Activated naive CD8-positive, alpha-beta T cell treated with anti-CD3 and anti-CD28 coated beads, Interleukin-2, amount 10 ng/mL, durations not matched to agents 7 days and 5 days (primary cell): ENCODE data around the gene TSR3. TPM values are rescaled to one million over a fixed set of nuclear protein-coding genes. Genes with fewer than 3 reads are reported as not detected.
A peak's percentile ranks its signal among the peaks of the same experiment; 100 is the strongest.

Experiments
- ATAC-seq: fragments of 150-1000 bp; cut with Tn5 transposase; one replicate; pipeline ENCODE4 v1.10.0; 2021; ENCODE audit warnings: low read depth, moderate library complexity
- POLR2A ChIA-PET: fragments of 350-600 bp; sonication (Branson Sonifier 250); formaldehyde crosslinking; loops from one replicate; lab custom pipeline; 2021; ENCODE audit warnings: antibody characterized with exemption; lab: Charles Lee
- DNase-seq: peaks from one replicate; pipeline ENCODE4 v3.0.0; 2021
- H3K27ac Mint-ChIP-seq: one replicate; pipeline ENCODE4 v1.8.0; 2022; ENCODE audit warnings: mild to moderate bottlenecking, mixed read lengths
- H3K27me3 Mint-ChIP-seq: one replicate; pipeline ENCODE4 v1.8.0; 2022; ENCODE audit warnings: mild to moderate bottlenecking, moderate library complexity, mixed read lengths
- H3K36me3 Mint-ChIP-seq: one replicate; pipeline ENCODE4 v1.8.0; 2021; ENCODE audit warnings: mild to moderate bottlenecking, mixed read lengths
- H3K4me1 Mint-ChIP-seq: one replicate; pipeline ENCODE4 v1.8.0; 2021; ENCODE audit warnings: mixed read lengths
- H3K4me3 Mint-ChIP-seq: one replicate; pipeline ENCODE4 v1.8.0; 2022; ENCODE audit warnings: mild to moderate bottlenecking, moderate library complexity, mixed read lengths
- H3K9me3 Mint-ChIP-seq: one replicate; pipeline ENCODE4 v1.8.0; 2021; ENCODE audit warnings: mixed read lengths
- total RNA-seq, 2 experiments: library from RNA; stranded (reverse); gene quantifications; one replicate each; pipeline ENCODE4 v1.2.3, GENCODE V29; 2021

Gene TSR3
- total RNA-seq, 2 experiments from 2014 or later: 43.8 to 44.2 TPM

GRCh38 chr16:1355591-1355990 lies 3.9 kb upstream of the TSR3 start:
- POLR2A ChIA-PET: no interaction called here
- H3K4me3 Mint-ChIP-seq: no peak overlapping the region
- DNase-seq: no peak
- ATAC-seq: no peak
- no peak overlapping the region for H3K27ac Mint-ChIP-seq
- no peaks in the 10 kb centered on the region for H3K9me3 Mint-ChIP-seq
- no peaks in the 10 kb centered on the region for H3K36me3 Mint-ChIP-seq
- H3K4me1 Mint-ChIP-seq: peaks cover 18% of the 10 kb centered on the region
- H3K27me3 Mint-ChIP-seq: no peaks in the 10 kb centered on the region

GRCh38 chr16:1354815-1355540 lies 3.3 kb upstream of the TSR3 start:
- H3K4me3 Mint-ChIP-seq: peak overlapping the region; percentile 33
- H3K9me3 Mint-ChIP-seq: no peaks in the 10 kb centered on the region
- no peak for DNase-seq
- no peaks in the 10 kb centered on the region for H3K27me3 Mint-ChIP-seq
- POLR2A ChIA-PET: no interaction called here
- no peak overlapping the region for H3K27ac Mint-ChIP-seq
- ATAC-seq: no peak
- peaks cover 24% of the 10 kb centered on the region for H3K4me1 Mint-ChIP-seq
- H3K36me3 Mint-ChIP-seq: no peaks in the 10 kb centered on the region

- Mint-ChIP-seq H3K36me3 (no peaks in the 10 kb centered on the region), H3K27ac (peak overlapping the region; percentile 73), H3K4me3 (peak overlapping the region; percentile 84), H3K4me1 (peaks cover 23% of the 10 kb centered on the region), H3K27me3 (no peaks in the 10 kb centered on the region), H3K9me3 (no peaks in the 10 kb centered on the region)
- no peak for DNase-seq
- peak; percentile 19 for ATAC-seq
- POLR2A ChIA-PET: interaction anchor here (0.9 to 2.0 kb wide), 4 partner anchors 9 to 69 kb away, joined by 3 to 4 read pairs (median 4); partner anchors contain the start of gene UQCC4
These were observed 480 bp downstream of the TSR3 start for GRCh38 chr16:1351215-1351581.

GRCh38 chr16:1350691-1351090 lies 987 bp downstream of the TSR3 start:
- peak overlapping the region; percentile 84 for H3K4me3 Mint-ChIP-seq

GRCh38 chr16:1349951-1350350 lies 1.7 kb downstream of the TSR3 start:
- Mint-ChIP-seq H3K36me3 (no peaks in the 10 kb centered on the region), H3K27ac (no peak overlapping the region), H3K27me3 (no peaks in the 10 kb centered on the region), H3K4me3 (no peak overlapping the region), H3K4me1 (peaks cover 21% of the 10 kb centered on the region), H3K9me3 (no peaks in the 10 kb centered on the region)
- ATAC-seq: no peak
- POLR2A ChIA-PET: interaction anchor here (2.0 kb wide), 1 partner anchor 46 kb away, joined by 4 read pairs; no protein-coding TSS in a partner anchor
- no peak for DNase-seq

More at GRCh38 chr16:1350691-1351090, 987 bp downstream of the TSR3 start:
- POLR2A ChIA-PET: interaction anchor here (0.9 to 2.0 kb wide), 4 partner anchors 8 to 70 kb away, joined by 3 to 4 read pairs (median 4); partner anchors contain the start of gene UQCC4
- Mint-ChIP-seq H3K27ac (peak overlapping the region; percentile 73), H3K4me1 (peaks cover 23% of the 10 kb centered on the region), H3K36me3 (no peaks in the 10 kb centered on the region), H3K9me3 (no peaks in the 10 kb centered on the region), H3K27me3 (no peaks in the 10 kb centered on the region)
- ATAC-seq (no peak), DNase-seq (no peak)

GRCh38 chr16:1349351-1349750 lies 2.3 kb downstream of the TSR3 start:
- Mint-ChIP-seq H3K36me3 (no peaks in the 10 kb centered on the region), H3K9me3 (no peaks in the 10 kb centered on the region), H3K27me3 (no peaks in the 10 kb centered on the region), H3K4me1 (peaks cover 21% of the 10 kb centered on the region), H3K4me3 (no peak overlapping the region), H3K27ac (no peak overlapping the region)
- DNase-seq: no peak
- no peak for ATAC-seq
- POLR2A ChIA-PET: interaction anchor here (0.9 kb wide), 1 partner anchor 14 kb away, joined by 3 read pairs; no protein-coding TSS in a partner anchor

- POLR2A ChIA-PET: interaction anchor here (0.9 kb wide), 1 partner anchor 14 kb away, joined by 3 read pairs; no protein-coding TSS in a partner anchor
- Mint-ChIP-seq H3K4me3 (no peak overlapping the region), H3K27ac (no peak overlapping the region)
These were observed 2.8 kb downstream of the TSR3 start for GRCh38 chr16:1348926-1349325.

GRCh38 chr16:1348441-1348840 lies 3.2 kb downstream of the TSR3 start:
- no peak for ATAC-seq
- Mint-ChIP-seq H3K27me3 (no peaks in the 10 kb centered on the region), H3K4me3 (no peak overlapping the region), H3K9me3 (no peaks in the 10 kb centered on the region), H3K4me1 (peaks cover 18% of the 10 kb centered on the region), H3K27ac (no peak overlapping the region), H3K36me3 (no peaks in the 10 kb centered on the region)
- no peak for DNase-seq
- POLR2A ChIA-PET: interaction anchor here (0.9 kb wide), 1 partner anchor 13 kb away, joined by 3 read pairs; no protein-coding TSS in a partner anchor

More at GRCh38 chr16:1348926-1349325, 2.8 kb downstream of the TSR3 start:
- H3K27me3 Mint-ChIP-seq: no peaks in the 10 kb centered on the region
- no peaks in the 10 kb centered on the region for H3K9me3 Mint-ChIP-seq
- ATAC-seq: no peak
- H3K4me1 Mint-ChIP-seq: peaks cover 21% of the 10 kb centered on the region
- no peaks in the 10 kb centered on the region for H3K36me3 Mint-ChIP-seq
- DNase-seq: no peak

GRCh38 chr16:1347962-1348361 lies 3.7 kb downstream of the TSR3 start:
- POLR2A ChIA-PET: no interaction called here
- Mint-ChIP-seq H3K4me1 (peaks cover 19% of the 10 kb centered on the region), H3K27ac (no peak overlapping the region), H3K9me3 (no peaks in the 10 kb centered on the region), H3K27me3 (no peaks in the 10 kb centered on the region), H3K4me3 (no peak overlapping the region), H3K36me3 (no peaks in the 10 kb centered on the region)
- no peak for ATAC-seq
- no peak for DNase-seq

GRCh38 chr16:1347286-1347855 lies 4.3 kb downstream of the TSR3 start:
- Mint-ChIP-seq H3K9me3 (no peaks in the 10 kb centered on the region), H3K27ac (no peak overlapping the region), H3K36me3 (no peaks in the 10 kb centered on the region), H3K4me1 (peaks cover 17% of the 10 kb centered on the region), H3K4me3 (no peak overlapping the region), H3K27me3 (no peaks in the 10 kb centered on the region)
- POLR2A ChIA-PET: no interaction called here
- ATAC-seq (no peak), DNase-seq (no peak)

- POLR2A ChIA-PET: interaction anchor here (0.5 kb wide), 1 partner anchor 22 kb away, joined by 4 read pairs; no protein-coding TSS in a partner anchor
- H3K27me3 Mint-ChIP-seq: no peaks in the 10 kb centered on the region
- no peak overlapping the region for H3K4me3 Mint-ChIP-seq
- no peak for ATAC-seq
- no peaks in the 10 kb centered on the region for H3K9me3 Mint-ChIP-seq
- H3K27ac Mint-ChIP-seq: no peak overlapping the region
- peaks cover 16% of the 10 kb centered on the region for H3K4me1 Mint-ChIP-seq
- no peak for DNase-seq
- no peaks in the 10 kb centered on the region for H3K36me3 Mint-ChIP-seq
These were observed 5.0 kb downstream of the TSR3 start for GRCh38 chr16:1346422-1347285.

- ATAC-seq (no peak), DNase-seq (no peak)
- Mint-ChIP-seq H3K36me3 (no peaks in the 10 kb centered on the region), H3K27me3 (no peaks in the 10 kb centered on the region), H3K4me1 (peaks cover 16% of the 10 kb centered on the region), H3K9me3 (no peaks in the 10 kb centered on the region), H3K27ac (no peak overlapping the region), H3K4me3 (no peak overlapping the region)
- POLR2A ChIA-PET: no interaction called here
These were observed 5.8 kb downstream of the TSR3 start for GRCh38 chr16:1345651-1346421.
